ENCODE data around the gene RACGAP1. TPM values are rescaled to one million over a fixed set of nuclear protein-coding genes. Genes with fewer than 3 reads are reported as not detected.

The RACGAP1 gene
- total RNA-seq, 1 donor from 2014 or later: 10.8 TPM

GRCh38 chr12:50049254-50050118, 24.2 kb upstream of the RACGAP1 start:
- ATAC-seq (no peak), DNase-seq (no peak)
- no peak for TF ChIP-seq CTCF (IDR thresholded peaks at IDR 0.05)
- H3K4me3 ChIP-seq: no peak overlapping the region
- H3K36me3 ChIP-seq: no peaks in the 10 kb centered on the region
- H3K27me3 ChIP-seq: no peaks in the 10 kb centered on the region
- intact Hi-C loops (cut with DNase I): loop anchor here (10.0 kb wide), 1 partner anchor 185 kb away; no protein-coding TSS in a partner anchor
- H3K9me3 ChIP-seq: no peaks in the 10 kb centered on the region
- H3K27ac ChIP-seq: no peak overlapping the region
- H3K4me1 ChIP-seq: peaks cover 6% of the 10 kb centered on the region

- ATAC-seq: no peak
Measured at GRCh38 chr12:50047693-50048250, 22.5 kb upstream of the RACGAP1 start.

GRCh38 chr12:50043854-50044253, 18.6 kb upstream of the RACGAP1 start:
- Histone ChIP-seq H3K27me3 (no peaks in the 10 kb centered on the region), H3K27ac (no peak overlapping the region), H3K36me3 (no peaks in the 10 kb centered on the region), H3K4me1 (no peaks in the 10 kb centered on the region), H3K4me3 (no peak overlapping the region), H3K9me3 (no peaks in the 10 kb centered on the region)
- intact Hi-C loops (cut with DNase I): no loop called here
- ATAC-seq: no peak
- TF ChIP-seq CTCF (IDR thresholded peaks at IDR 0.05): no peak
- DNase-seq: no peak

More at GRCh38 chr12:50047693-50048250, 22.5 kb upstream of the RACGAP1 start:
- TF ChIP-seq CTCF (IDR thresholded peaks at IDR 0.05): no peak
- H3K27me3 ChIP-seq: no peaks in the 10 kb centered on the region
- no peaks in the 10 kb centered on the region for H3K9me3 ChIP-seq
- intact Hi-C loops (cut with DNase I): no loop called here
- no peak for DNase-seq
- no peaks in the 10 kb centered on the region for H3K36me3 ChIP-seq
- no peak overlapping the region for H3K4me3 ChIP-seq
- H3K4me1 ChIP-seq: peaks cover 6% of the 10 kb centered on the region
- no peak overlapping the region for H3K27ac ChIP-seq

GRCh38 chr12:50043308-50043707, 18.0 kb upstream of the RACGAP1 start:
- no peak for TF ChIP-seq CTCF (IDR thresholded peaks at IDR 0.05)
- ATAC-seq: no peak
- intact Hi-C loops (cut with DNase I): no loop called here

GRCh38 chr12:50042693-50043092, 17.4 kb upstream of the RACGAP1 start:
- intact Hi-C loops (cut with DNase I): no loop called here
- no peak for DNase-seq
- H3K9me3 ChIP-seq: no peaks in the 10 kb centered on the region
- no peak overlapping the region for H3K27ac ChIP-seq
- H3K27me3 ChIP-seq: no peaks in the 10 kb centered on the region
- no peak for TF ChIP-seq CTCF (IDR thresholded peaks at IDR 0.05)
- no peak overlapping the region for H3K4me3 ChIP-seq
- no peak for ATAC-seq
- H3K4me1 ChIP-seq: no peaks in the 10 kb centered on the region
- no peaks in the 10 kb centered on the region for H3K36me3 ChIP-seq

More at GRCh38 chr12:50043308-50043707, 18.0 kb upstream of the RACGAP1 start:
- H3K36me3 ChIP-seq: no peaks in the 10 kb centered on the region
- H3K27ac ChIP-seq: no peak overlapping the region
- DNase-seq: no peak
- H3K9me3 ChIP-seq: no peaks in the 10 kb centered on the region
- no peaks in the 10 kb centered on the region for H3K27me3 ChIP-seq
- no peaks in the 10 kb centered on the region for H3K4me1 ChIP-seq
- H3K4me3 ChIP-seq: no peak overlapping the region

Measured in upper lobe of right lung (tissue), 1 donor.